GM18498 (cell line): ENCODE results near the gene NEO1.
"Not testable (repeated sequence)": the region's sequence is repeated elsewhere in the genome, so short reads cannot be mapped to it uniquely, and the experiment has no call there.

Experiments
- ATAC-seq: cut with Tn5 transposase; IDR thresholded peaks from one replicate; pipeline ENCODE4 v1.9.1; 2021; ENCODE audit warnings: mild to moderate bottlenecking, moderate library complexity; ENCODE audit not compliant: unreplicated experiment

The NEO1 gene

DNA sequence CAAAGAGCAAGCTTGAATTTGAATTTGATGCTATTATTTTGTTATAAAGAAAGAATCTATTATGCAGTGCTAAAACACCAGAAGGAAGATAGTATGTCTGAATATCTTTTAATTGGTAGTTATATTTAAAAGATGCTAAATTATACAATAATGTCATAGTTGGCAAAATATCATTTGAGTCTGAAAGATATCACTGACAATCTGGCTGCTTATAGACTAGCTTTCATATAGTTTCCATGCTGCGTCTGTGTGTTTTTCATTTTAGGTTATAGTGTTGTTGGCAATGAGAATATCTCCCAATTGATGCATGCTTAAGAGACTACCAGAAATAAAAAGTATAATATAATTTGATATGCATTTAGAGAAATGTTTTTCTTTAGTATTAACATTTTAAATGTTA is 142.9 kb downstream of the NEO1 start:
- no peak for ATAC-seq

DNA sequence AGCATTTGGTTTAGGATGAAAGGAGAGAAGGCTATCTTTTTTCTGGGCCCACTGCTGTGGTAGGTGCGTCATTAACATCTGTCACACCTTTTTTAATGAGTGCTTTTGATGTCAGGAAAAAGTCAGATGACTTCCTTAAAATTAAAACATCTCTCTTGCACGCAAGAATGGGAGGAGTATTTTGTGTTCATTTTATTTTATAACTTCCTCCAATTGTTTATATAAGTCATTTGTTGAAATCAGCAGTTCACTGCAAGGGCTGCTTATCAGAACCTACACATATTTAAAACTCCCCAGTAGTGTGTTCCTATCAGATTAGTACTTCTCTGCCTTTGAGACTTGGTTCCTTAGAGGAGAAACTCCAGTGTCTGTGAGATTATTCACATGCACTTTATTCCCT is 143.8 kb downstream of the NEO1 start:
- no peak for ATAC-seq

- no peak for ATAC-seq
These were observed 148.1 kb downstream of the NEO1 start for GRCh38 chr15:73200339-73200738.

- no peak for ATAC-seq
These were observed 158.4 kb downstream of the NEO1 start for GRCh38 chr15:73210630-73211029.

DNA sequence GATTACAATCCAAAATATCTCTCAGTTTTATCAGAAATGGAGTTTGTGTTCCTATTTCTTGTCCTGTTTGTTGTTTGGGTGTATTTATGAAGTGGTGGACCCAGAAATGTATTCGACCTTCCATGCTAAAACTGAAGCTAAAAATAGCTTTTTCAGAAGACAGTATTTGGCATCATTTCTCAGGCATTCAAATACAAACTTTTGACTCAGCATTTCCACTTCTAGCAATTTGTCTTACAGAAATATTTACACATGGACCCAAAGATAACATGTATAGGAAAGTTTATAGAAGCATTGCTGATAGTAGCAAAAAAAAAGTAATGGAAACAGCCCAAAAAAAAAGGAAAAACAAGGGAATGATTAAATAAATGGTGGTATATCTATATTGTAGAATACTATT is 160.2 kb downstream of the NEO1 start:
- ATAC-seq = no peak

DNA sequence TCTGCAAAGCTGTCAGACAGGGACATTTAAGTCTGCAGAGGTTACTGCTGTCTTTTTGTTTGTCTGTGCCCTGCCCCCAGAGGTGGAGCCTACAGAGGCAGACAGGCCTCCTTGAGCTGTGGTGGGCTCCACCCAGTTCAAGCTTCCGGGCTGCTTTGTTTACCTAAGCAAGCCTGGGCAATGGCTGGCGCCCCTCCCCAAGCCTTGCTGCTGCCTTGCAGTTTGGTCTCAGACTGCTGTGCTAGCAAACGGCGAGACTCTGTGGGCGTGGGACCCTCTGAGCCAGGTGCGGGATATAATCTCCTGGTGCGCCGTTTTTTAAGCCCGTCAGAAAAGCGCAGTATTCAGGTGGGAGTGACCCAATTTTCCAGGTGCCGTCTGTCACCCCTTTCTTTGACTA is 169.2 kb downstream of the NEO1 start:
- ATAC-seq = not testable (repeated sequence)

GRCh38 chr15:73225358-73226015 is 173.2 kb downstream of the NEO1 start:
- ATAC-seq = no peak

- no peak for ATAC-seq
These were observed 174.0 kb downstream of the NEO1 start for GRCh38 chr15:73226093-73226814.

GRCh38 chr15:73227433-73228056 is 175.3 kb downstream of the NEO1 start:
- ATAC-seq = no peak

- no peak for ATAC-seq
These were observed 175.9 kb downstream of the NEO1 start for GRCh38 chr15:73228128-73228646.

DNA sequence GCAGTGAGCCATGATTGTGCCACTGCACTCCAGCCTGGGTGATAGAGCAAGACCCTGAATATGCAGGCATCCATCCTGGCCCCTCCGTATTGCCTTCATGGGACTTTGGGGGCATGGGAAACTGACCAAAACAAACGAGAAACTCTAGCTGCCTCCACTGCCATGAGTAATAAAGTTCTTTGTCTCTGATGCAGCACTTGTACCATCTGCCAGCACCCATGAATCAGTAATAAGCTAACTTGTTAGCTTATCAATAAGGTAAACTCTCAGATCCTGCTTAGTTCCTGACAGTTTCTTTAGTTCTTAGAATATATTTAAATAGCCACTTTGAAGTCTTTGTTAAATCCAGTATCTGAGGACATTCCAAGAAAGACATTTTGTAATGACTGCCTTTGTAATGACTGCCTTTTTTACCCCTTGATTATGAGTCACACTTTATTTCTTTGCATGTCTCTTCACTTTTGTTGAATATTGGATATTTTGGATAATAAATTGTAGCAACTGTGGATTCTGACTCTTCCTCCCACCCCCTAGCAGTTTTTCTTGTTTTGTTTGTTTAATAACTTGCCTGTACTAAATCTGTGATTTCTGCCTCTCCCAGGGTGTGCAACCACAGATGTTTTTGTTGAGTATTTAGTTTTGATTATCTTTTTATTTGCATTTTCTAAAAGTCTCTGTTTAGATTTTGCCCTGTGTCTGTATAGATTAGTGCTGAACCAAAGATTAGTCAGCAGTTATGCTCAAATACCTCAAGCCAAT is 179.6 kb downstream of the NEO1 start:
- ATAC-seq = no peak

GRCh38 chr15:73232776-73233175 is 180.5 kb downstream of the NEO1 start:
- ATAC-seq = no peak

GRCh38 chr15:73233623-73234022 is 181.4 kb downstream of the NEO1 start:
- no peak for ATAC-seq

DNA sequence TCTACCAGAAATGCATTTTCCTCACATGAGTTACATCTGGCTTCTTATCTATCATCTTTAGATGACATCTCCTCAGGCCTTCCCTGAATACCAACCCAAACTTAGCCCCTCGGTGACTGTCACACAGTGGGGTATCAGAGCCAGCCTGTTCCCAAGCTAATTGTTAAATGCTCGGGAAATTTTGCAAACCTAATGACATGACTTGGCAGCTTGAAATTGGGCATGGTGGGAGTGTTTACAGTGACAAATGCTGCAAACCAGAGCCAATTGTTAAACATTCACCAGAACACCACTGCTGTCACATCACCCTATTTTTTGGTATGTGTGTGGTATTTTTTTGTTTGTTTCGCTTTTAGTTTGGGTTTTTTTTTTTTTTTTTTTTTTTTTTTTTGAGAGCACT is 185.6 kb downstream of the NEO1 start:
- ATAC-seq = no peak

GRCh38 chr15:73239564-73240215 is 187.4 kb downstream of the NEO1 start:
- ATAC-seq = no peak

DNA sequence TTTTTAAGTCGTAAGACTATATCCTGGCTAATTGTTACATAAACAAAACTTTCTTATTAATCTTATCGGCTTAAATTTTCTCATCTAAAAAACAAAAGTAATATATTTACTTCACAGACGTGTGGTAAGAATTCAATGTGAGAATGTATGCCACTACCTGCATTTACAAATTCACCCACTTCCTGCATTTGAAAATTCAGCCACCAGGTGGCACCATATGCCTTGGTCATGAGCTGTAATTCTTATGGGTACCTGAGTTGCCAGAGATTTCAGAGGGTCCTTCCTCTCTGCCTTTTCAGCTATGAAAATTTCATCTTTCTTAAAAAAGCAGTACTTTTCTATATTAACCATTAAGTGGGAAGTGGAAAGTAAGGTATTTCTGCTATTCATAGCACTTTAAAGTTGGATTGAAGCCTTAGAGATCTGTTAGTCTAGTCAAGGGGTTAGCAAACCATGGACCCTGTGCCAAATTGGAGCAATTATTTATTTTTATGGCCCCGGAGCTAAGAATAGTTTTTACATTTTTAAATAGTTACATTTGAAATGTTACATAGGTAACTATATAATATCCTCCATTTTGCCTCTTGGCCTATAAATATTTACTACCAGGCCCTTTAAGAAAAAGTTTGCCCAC is 188.7 kb downstream of the NEO1 start:
- ATAC-seq = no peak

- no peak for ATAC-seq
These were observed 192.1 kb downstream of the NEO1 start for GRCh38 chr15:73244333-73244732.

GRCh38 chr15:73246439-73246838 is 194.2 kb downstream of the NEO1 start:
- no peak for ATAC-seq

- ATAC-seq = no peak
These were observed 194.6 kb downstream of the NEO1 start for GRCh38 chr15:73246898-73247297.

GRCh38 chr15:73247331-73247730 is 195.1 kb downstream of the NEO1 start:
- ATAC-seq = no peak
